H1 (cell line): ENCODE measurements around the gene SLC16A5. TPM values are rescaled to one million over a fixed set of nuclear protein-coding genes. Genes with fewer than 3 reads are reported as not detected.

Experiments used
- CTCF ChIA-PET: fragments of 300-600 bp; sonication (Branson Sonifier 250); formaldehyde crosslinking; loops from one replicate; lab custom pipeline; 2021; ENCODE audit not compliant: partially characterized antibody; lab: Charles Lee
- POLR2A ChIA-PET: fragments of 300-600 bp; sonication (Branson Sonifier 250); formaldehyde crosslinking; loops from one replicate; lab custom pipeline; 2021; ENCODE audit warnings: inconsistent platforms; ENCODE audit not compliant: partially characterized antibody; lab: Charles Lee
- DNase-seq, 2 experiments: peaks; one replicate each; pipeline versions ENCODE4 v3.0.0 to v3.0.0-alpha.2; 2010 to 2022; ENCODE audit warnings: low spot score in 2 of 2, low read depth in 1 of 2, mixed read lengths in 1 of 2
- FAIRE-seq: peaks from 2 replicates; lab custom pipeline; 2011; peaks lifted over from hg19 to GRCh38; lab: Jason Lieb, UNC
- H2AFZ ChIP-seq: 2 replicates; pipeline ENCODE4 v1.8.1; 2012; ENCODE audit warnings: low read length, inconsistent platforms
- H2AK5ac ChIP-seq: 2 replicates; pipeline ENCODE4 v1.6.1; 2013; ENCODE audit warnings: low read depth, low read length
- H2BK120ac ChIP-seq: replicated peaks from 2 replicates; pipeline ENCODE3; 2013; ENCODE audit warnings: low read depth, low read length, inconsistent platforms
- H2BK12ac ChIP-seq: 2 replicates; pipeline ENCODE4 v1.6.1; 2013; ENCODE audit warnings: low read depth, low read length
- H2BK15ac ChIP-seq: 2 replicates; pipeline ENCODE4 v1.6.1; 2013; ENCODE audit warnings: low read length
- H2BK20ac ChIP-seq: 2 replicates; pipeline ENCODE4 v1.6.1; 2013; ENCODE audit warnings: low read length
- H2BK5ac ChIP-seq: 2 replicates; pipeline ENCODE4 v1.6.1; 2013; ENCODE audit warnings: low read depth, low read length
- H3K14ac ChIP-seq: 2 replicates; pipeline ENCODE4 v1.6.1; 2013; ENCODE audit warnings: inconsistent platforms; ENCODE audit not compliant: insufficient read length
- H3K18ac ChIP-seq: 2 replicates; pipeline ENCODE4 v1.6.1; 2013; ENCODE audit warnings: low read length; ENCODE audit errors: extremely low read depth
- H3K23ac ChIP-seq: 2 replicates; pipeline ENCODE4 v1.6.1; 2013; ENCODE audit warnings: inconsistent platforms; ENCODE audit not compliant: insufficient read length
- H3K23me2 ChIP-seq: 2 replicates; pipeline ENCODE4 v1.6.1; 2013; ENCODE audit warnings: low read depth, low read length
- H3K27ac ChIP-seq: 2 replicates; pipeline ENCODE4 v1.6.1; 2011; ENCODE audit warnings: low read depth, low read length, inconsistent platforms
- H3K27me3 ChIP-seq, 4 experiments: replicated peaks in 1 of 4; 1 replicate in 1 of 4; 2 replicates in 3 of 4; pipeline versions ENCODE4 v1.6.1 to v1.8.1; 2011 to 2013; ENCODE audit warnings: low read length in 3 of 4, mild to moderate bottlenecking in 3 of 4, inconsistent platforms in 2 of 4, mixed read lengths in 2 of 4, moderate library complexity in 1 of 4; ENCODE audit not compliant: control insufficient read depth in 3 of 4, insufficient read depth in 3 of 4; ENCODE audit errors: extremely low read depth in 1 of 4
- H3K36me3 ChIP-seq, 4 experiments: 2 replicates each; pipeline versions ENCODE4 v1.6.1 to v1.8.1; 2011 to 2013; ENCODE audit warnings: mild to moderate bottlenecking in 4 of 4, low read length in 3 of 4, moderate library complexity in 2 of 4, control low read depth in 1 of 4, inconsistent platforms in 1 of 4; ENCODE audit not compliant: insufficient read depth in 4 of 4, control insufficient read depth in 2 of 4
- H3K4ac ChIP-seq: replicated peaks from 2 replicates; pipeline ENCODE3; 2013; ENCODE audit warnings: low read length, low read depth, mixed read lengths, inconsistent platforms; ENCODE audit not compliant: insufficient read length
- H3K4me1 ChIP-seq, 4 experiments: replicated peaks in 1 of 4; 1 replicate in 1 of 4; 2 replicates in 3 of 4; pipeline versions ENCODE4 v1.6.1 to v1.8.1; 2011 to 2013; ENCODE audit warnings: low read length in 3 of 4, inconsistent platforms in 2 of 4, mixed read lengths in 1 of 4; ENCODE audit not compliant: insufficient read depth in 4 of 4, control insufficient read depth in 3 of 4
- H3K4me2 ChIP-seq, 2 experiments: 2 replicates each; pipeline versions ENCODE4 v1.6.1 to v1.8.1; 2011 to 2013; ENCODE audit warnings: low read depth in 2 of 2, low read length in 2 of 2, control low read depth in 1 of 2, inconsistent platforms in 1 of 2, mild to moderate bottlenecking in 1 of 2; ENCODE audit not compliant: insufficient read depth in 1 of 2
- H3K4me3 ChIP-seq, 4 experiments: fragments of 200-600, 300-600 bp in 1 of 4; sonication (generic), shearing (Covaris generic), sonication (Bioruptor Twin) in 1 of 4; 2 replicates each; pipeline versions ENCODE4 v1.5.1 to v1.8.1; 2011 to 2016; ENCODE audit warnings: low read length in 4 of 4, low read depth in 3 of 4, control low read depth in 2 of 4, inconsistent platforms in 2 of 4, mild to moderate bottlenecking in 2 of 4, mixed read lengths in 1 of 4, moderate library complexity in 1 of 4; ENCODE audit not compliant: insufficient read depth in 2 of 4; ENCODE audit errors: extremely low read depth in 1 of 4
- H3K56ac ChIP-seq: replicated peaks from 2 replicates; pipeline ENCODE3; 2013; ENCODE audit warnings: low read depth, mild to moderate bottlenecking, mixed read lengths, low read length, inconsistent platforms; ENCODE audit not compliant: insufficient read length
- H3K79me1 ChIP-seq: 2 replicates; pipeline ENCODE4 v1.6.1; 2013; ENCODE audit warnings: low read depth, low read length, control low read depth
- H3K79me2 ChIP-seq, 2 experiments: 2 replicates each; pipeline versions ENCODE4 v1.6.1 to v1.8.1; 2012 to 2013; ENCODE audit warnings: low read length in 2 of 2, mild to moderate bottlenecking in 2 of 2, inconsistent platforms in 1 of 2; ENCODE audit not compliant: insufficient read depth in 2 of 2, control insufficient read depth in 1 of 2
- H3K9ac ChIP-seq, 4 experiments: replicated peaks in 1 of 4; 1 replicate in 1 of 4; 2 replicates in 3 of 4; pipeline versions ENCODE4 v1.6.1 to v1.8.1; 2011 to 2013; ENCODE audit warnings: low read depth in 3 of 4, low read length in 3 of 4, control low read depth in 2 of 4, mild to moderate bottlenecking in 2 of 4, moderate library complexity in 2 of 4, inconsistent platforms in 1 of 4; ENCODE audit errors: extremely low read depth in 1 of 4
- H3K9me3 ChIP-seq, 2 experiments: 2 replicates each; pipeline versions ENCODE4 v1.6.1 to v1.8.1; 2012 to 2013; ENCODE audit warnings: mild to moderate bottlenecking in 2 of 2, moderate library complexity in 2 of 2, control low read depth in 1 of 2, inconsistent platforms in 1 of 2, low read depth in 1 of 2, low read length in 1 of 2, mixed read lengths in 1 of 2; ENCODE audit not compliant: insufficient read depth in 2 of 2
- H4K20me1 ChIP-seq, 2 experiments: replicated peaks in 1 of 2; 2 replicates each; pipeline versions ENCODE3 to v1.8.1; 2011 to 2013; ENCODE audit warnings: inconsistent platforms in 2 of 2, low read length in 2 of 2, mild to moderate bottlenecking in 1 of 2; ENCODE audit not compliant: insufficient read depth in 2 of 2, control insufficient read depth in 1 of 2
- H4K5ac ChIP-seq: 2 replicates; pipeline ENCODE4 v1.6.1; 2013; ENCODE audit warnings: low read length, low read depth, mixed read lengths, inconsistent platforms; ENCODE audit not compliant: insufficient read length
- H4K8ac ChIP-seq: 2 replicates; pipeline ENCODE4 v1.8.0; 2013; ENCODE audit warnings: mild to moderate bottlenecking, moderate library complexity, low read length, inconsistent platforms; ENCODE audit not compliant: insufficient read depth; ENCODE audit errors: extremely low read depth
- H4K91ac ChIP-seq: replicated peaks from 2 replicates; pipeline ENCODE3; 2013; ENCODE audit warnings: low read length, mixed read lengths, inconsistent platforms; ENCODE audit not compliant: insufficient read length
- BACH1 ChIP-seq: IDR thresholded peaks from 2 replicates; pipeline ENCODE4 v1.6.1; 2012; ENCODE audit warnings: low read length, improper control_type of control experiment
- RNF2 ChIP-seq: fragments of 200-900, 300-1000 bp; sonication (generic); IDR thresholded peaks from 2 replicates; pipeline ENCODE4 v1.7.1; 2016; ENCODE audit warnings: borderline replicate concordance, low read depth, mild to moderate bottlenecking, antibody characterized with exemption, low read length; ENCODE audit not compliant: poor library complexity, severe bottlenecking; ENCODE audit errors: missing control alignments
- TAF1 ChIP-seq: IDR thresholded peaks from 2 replicates; pipeline ENCODE4 v1.6.1; 2011; ENCODE audit warnings: mild to moderate bottlenecking, low read depth, low read length
- WGBS, 2 experiments: shearing (Covaris generic) in 1 of 2; methylation state at CpG; one replicate each; pipeline versions ENCODE4 v1.1.6 to v1.1.7; 2013 to 2015; ENCODE audit warnings: low lambda C conversion rate in 2 of 2, mixed read lengths in 2 of 2, inconsistent platforms in 1 of 2, low coverage in 1 of 2, missing lambda C conversion rate in 1 of 2; ENCODE audit not compliant: insufficient replicate concordance in 2 of 2, insufficient coverage in 1 of 2, insufficient read length in 1 of 2; ENCODE audit errors: extremely low coverage in 1 of 2, missing lambda C conversion rate in 1 of 2; 5-methylcytosine and 5-hydroxymethylcytosine counted together
- polyA plus RNA-seq, 7 experiments: library from polyadenylated mRNA; depleted of rRNA in 3 of 7; stranded (reverse) in 5 of 7; unstranded in 2 of 7; fragments of >200 nt in 5 of 7; fragments of 200-250 nt in 2 of 7; gene quantifications; 1 replicate in 5 of 7; 2 replicates in 1 of 7; 4 replicates in 1 of 7; pipeline versions ENCODE4 v1.2.1 to v1.2.3, GENCODE V29; 2011 to 2013; ENCODE audit warnings: missing spikeins in 2 of 7, mixed read lengths in 2 of 7
- total RNA-seq: library from RNA; stranded (reverse); fragmentation: NEBNext Ultra II Directional; extraction: Animal tissue kit (Norgen Biotek cat#: 25700); gene quantifications from 2 replicates; pipeline ENCODE4 v1.2.1, GENCODE V29; 2021

Gene SLC16A5
- total and polyA plus RNA-seq, 2 of the 8 experiments (the other 6 are each of a cell fraction or from before 2014, with no cell fraction given), result 17.1 to 34.7 TPM

DNA sequence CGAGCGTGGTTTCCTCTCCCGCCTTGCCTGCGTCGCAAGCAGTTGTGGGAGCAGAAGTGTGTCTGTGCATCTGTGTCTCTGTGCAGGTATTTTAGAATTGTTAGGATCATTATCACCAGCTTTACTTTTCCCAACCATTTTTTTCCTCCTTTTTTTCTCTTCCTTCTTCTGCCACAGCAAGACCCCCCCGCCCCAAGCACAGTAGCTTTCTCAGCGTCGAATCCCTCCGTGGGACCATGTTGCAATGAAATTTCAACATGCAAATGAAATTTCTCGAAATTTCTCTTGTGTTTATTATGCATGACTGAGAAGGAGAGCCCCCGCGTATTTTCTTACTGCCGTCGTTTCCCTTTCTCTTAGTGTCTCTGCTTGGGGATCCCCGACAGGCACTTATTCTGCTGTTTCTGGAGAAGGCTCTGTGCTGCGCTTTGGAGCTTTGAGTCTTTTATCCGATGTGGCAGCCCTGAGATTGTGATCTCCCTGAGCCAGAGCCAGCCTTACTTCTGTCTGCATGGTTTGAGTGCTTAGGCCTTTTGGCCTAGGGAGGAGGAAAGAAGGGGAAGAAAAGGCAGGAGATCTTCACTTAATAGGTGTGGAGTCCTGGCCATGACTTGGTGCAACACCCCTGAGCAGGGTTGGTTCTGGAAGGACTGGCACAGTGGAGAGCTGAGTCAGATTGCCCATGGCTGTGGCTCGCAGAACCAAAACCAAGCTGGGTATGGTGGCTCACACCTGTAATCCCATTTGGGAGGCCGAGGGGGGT is 27.0 kb downstream of the SLC16A5 start:
- no peak for FAIRE-seq
- no peak overlapping the region for H2BK15ac ChIP-seq
- H3K4me3 ChIP-seq, result no peak overlapping the region; a peak in 1 of 8 replicates
- H3K4me2 ChIP-seq, result peak overlapping the region in 1 of 2 experiments; percentile 47; a peak in 1 of 4 replicates
- H3K23ac ChIP-seq, result no peak overlapping the region
- CTCF ChIA-PET, result interaction anchor here (0.8 to 9.6 kb wide), 62 partner anchors 9 to 468 kb away, joined by 3 to 239 read pairs (median 7); partner anchors contain the start of genes HID1, JPT1, MIF4GD and MRPL58
- H4K8ac ChIP-seq, result no peak overlapping the region
- no peaks in the 10 kb centered on the region for H4K20me1 ChIP-seq
- no peak overlapping the region for H3K14ac ChIP-seq
- peaks cover 5% of the 10 kb centered on the region; the same call in 1 of the 2 replicates for H3K79me1 ChIP-seq
- H3K56ac ChIP-seq, result no peak overlapping the region
- H3K27me3 ChIP-seq, result no peaks in the 10 kb centered on the region
- peaks cover 4% of the 10 kb centered on the region; the same call in 1 of the 2 replicates for H3K23me2 ChIP-seq
- no peak overlapping the region for H2AFZ ChIP-seq
- DNase-seq, result no peak
- H2BK120ac ChIP-seq, result no peak overlapping the region
- WGBS, 2 experiments, result 86% methylated on average over 19 of the region's 19 CpGs; no CpG with 5 or more reads in 1 of the 2 experiments
- no peak overlapping the region; a peak in 2 of 7 replicates for H3K9ac ChIP-seq
- no peak overlapping the region for H3K27ac ChIP-seq
- no peak overlapping the region for H2BK5ac ChIP-seq
- no peak overlapping the region for H4K91ac ChIP-seq
- H3K4me1 ChIP-seq, result peaks cover 0 to 2% (median 0%) of the 10 kb centered on the region in 4 experiments; a peak in 1 of 7 replicates
- H2BK12ac ChIP-seq, result no peak overlapping the region
- POLR2A ChIA-PET, result interaction anchor here (0.8 to 8.9 kb wide), 13 partner anchors 9 to 127 kb away, joined by 3 to 134 read pairs (median 5); partner anchors contain the start of genes JPT1, MRPL58, NT5C and SLC16A5
- no peaks in the 10 kb centered on the region for H3K9me3 ChIP-seq
- no peaks in the 10 kb centered on the region for H3K36me3 ChIP-seq
- TF ChIP-seq TAF1 (no peak), BACH1 (no peak), RNF2 (no peak)
- H4K5ac ChIP-seq, result no peak overlapping the region
- H2BK20ac ChIP-seq, result no peak overlapping the region
- H3K4ac ChIP-seq, result no peak overlapping the region
- H3K79me2 ChIP-seq, result peaks cover 0 to 3% of the 10 kb centered on the region in 2 experiments; a peak in 1 of 4 replicates
- no peak overlapping the region; the same call in 1 of the 2 replicates for H3K18ac ChIP-seq
- no peak overlapping the region for H2AK5ac ChIP-seq
